ENCODE data around the gene TLCD2.
"Not testable (repeated sequence)": the region's sequence is repeated elsewhere in the genome, so short reads cannot be mapped to it uniquely, and the experiment has no call there.

Gene TLCD2

GRCh38 chr17:1709971-1710806 lies at the start of gene TLCD2:
Gene TLCD2, minus strand, starts transcription at chr17:1710377. Its CDS starts 135 bp downstream, at chr17:1710242.
- no peak for DNase-seq (ENCODE audit: low spot score)

DNA sequence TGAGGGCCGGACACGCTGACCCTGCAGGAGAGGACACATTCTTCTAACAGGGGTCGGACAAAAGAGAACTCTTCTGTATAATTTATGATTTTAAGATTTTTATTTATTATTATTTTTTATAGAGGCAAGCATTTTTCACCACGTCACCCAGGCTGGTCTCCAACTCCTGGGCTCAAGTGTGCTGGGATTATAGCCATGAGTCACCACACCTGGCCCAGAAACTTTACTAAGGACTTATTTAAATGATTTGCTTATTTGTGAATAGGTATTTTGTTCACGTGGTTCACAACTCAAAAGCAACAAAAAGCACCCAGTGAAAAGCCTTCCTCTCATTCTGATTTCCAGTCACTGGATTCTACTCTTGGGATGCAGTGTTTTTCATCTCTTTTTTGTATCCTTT lies 49.4 kb upstream of the TLCD2 start:
- no peak for DNase-seq (ENCODE audit: low spot score)

- DNase-seq (ENCODE audit: low spot score) = no peak
These were observed 48.6 kb upstream of the TLCD2 start for GRCh38 chr17:1758807-1759206.

- DNase-seq (ENCODE audit: low spot score) = no peak
These were observed 45.7 kb upstream of the TLCD2 start for GRCh38 chr17:1755827-1756262.

GRCh38 chr17:1755252-1755826 lies 45.2 kb upstream of the TLCD2 start:
- no peak for DNase-seq (ENCODE audit: low spot score)

DNA sequence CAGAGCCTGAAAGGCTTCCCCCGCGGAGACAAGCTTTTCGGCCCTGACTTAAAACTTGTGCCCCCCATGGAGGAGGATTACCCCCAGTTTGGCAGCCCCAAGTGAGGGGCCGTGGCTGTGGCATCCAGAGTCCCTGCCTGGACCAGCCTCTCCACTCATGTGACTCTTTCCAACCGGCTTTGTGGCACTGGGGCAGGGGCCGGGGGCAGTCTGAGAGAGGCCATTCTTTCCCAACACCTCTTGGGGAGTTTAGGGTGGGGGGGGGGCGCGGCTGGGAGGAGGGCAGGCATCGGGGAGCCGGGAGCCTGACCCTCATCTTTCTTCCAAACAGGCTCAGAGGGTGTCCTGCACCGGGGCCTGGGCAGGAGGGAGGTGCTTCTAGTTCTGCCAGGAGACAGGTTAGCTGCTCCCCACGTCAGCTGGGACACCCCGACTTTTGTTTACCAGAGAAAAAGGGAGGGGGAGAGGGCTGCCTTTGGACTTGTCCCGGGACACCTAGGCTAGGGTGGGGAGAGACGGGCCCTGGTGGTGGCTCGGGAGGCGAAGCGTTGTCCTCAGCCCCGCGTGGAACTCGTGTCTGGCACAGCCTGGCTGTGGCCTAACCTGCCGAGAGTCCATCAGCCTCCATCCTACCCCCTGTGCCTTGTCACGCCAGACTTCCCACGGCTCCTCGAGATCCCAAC lies 44.4 kb upstream of the TLCD2 start:
- no peak for DNase-seq (ENCODE audit: low spot score)

DNA sequence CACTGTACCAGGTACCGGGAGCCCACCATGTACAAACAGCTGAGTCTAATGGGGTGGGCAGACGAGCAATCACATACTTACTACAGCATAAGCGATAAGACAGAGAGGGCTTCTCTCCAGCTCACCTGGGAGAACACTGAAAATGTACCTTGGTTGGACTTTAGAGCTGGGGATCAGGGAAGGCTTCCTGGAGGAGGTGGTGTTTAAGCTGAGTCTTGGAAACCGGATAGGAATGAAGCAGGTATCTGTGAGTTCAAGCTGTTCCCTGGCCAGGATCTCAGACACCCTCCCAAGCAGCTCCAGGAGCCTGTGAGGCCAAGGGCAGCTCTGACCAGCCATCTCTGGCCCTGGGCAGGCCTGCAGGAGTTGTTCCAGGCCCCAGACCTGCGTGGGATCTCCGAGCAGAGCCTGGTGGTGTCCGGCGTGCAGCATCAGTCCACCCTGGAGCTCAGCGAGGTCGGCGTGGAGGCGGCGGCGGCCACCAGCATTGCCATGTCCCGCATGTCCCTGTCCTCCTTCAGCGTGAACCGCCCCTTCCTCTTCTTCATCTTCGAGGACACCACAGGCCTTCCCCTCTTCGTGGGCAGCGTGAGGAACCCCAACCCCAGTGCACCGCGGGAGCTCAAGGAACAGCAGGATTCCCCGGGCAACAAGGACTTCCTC lies 43.7 kb upstream of the TLCD2 start:
- DNase-seq (ENCODE audit: low spot score) = no peak

- DNase-seq (ENCODE audit: low spot score) = peak; percentile 11
These were observed 42.5 kb upstream of the TLCD2 start for GRCh38 chr17:1752425-1753262.

- DNase-seq (ENCODE audit: low spot score) = no peak
These were observed 40.5 kb upstream of the TLCD2 start for GRCh38 chr17:1750628-1751027.

DNA sequence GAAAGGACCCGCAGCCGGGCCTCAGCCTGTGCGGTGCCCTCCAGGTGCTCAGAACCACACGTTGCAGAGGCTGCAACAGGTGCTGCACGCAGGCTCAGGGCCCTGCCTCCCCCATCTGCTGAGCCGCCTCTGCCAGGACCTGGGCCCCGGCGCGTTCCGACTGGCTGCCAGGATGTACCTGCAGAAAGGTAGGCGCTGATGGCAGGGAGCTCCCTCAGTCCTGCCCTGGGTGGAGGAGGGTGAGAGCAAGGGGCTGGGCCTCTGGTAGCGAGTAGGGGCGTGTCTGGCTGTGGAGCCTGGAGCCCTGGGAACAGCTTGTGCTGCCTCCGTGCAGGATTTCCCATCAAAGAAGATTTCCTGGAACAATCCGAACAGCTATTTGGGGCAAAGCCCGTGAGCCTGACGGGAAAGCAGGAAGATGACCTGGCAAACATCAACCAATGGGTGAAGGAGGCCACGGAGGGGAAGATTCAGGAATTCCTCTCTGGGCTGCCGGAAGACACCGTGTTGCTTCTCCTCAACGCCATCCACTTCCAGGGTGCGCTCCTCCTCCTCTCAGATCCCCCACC lies 36.9 kb upstream of the TLCD2 start:
- no peak for DNase-seq (ENCODE audit: low spot score)

DNA sequence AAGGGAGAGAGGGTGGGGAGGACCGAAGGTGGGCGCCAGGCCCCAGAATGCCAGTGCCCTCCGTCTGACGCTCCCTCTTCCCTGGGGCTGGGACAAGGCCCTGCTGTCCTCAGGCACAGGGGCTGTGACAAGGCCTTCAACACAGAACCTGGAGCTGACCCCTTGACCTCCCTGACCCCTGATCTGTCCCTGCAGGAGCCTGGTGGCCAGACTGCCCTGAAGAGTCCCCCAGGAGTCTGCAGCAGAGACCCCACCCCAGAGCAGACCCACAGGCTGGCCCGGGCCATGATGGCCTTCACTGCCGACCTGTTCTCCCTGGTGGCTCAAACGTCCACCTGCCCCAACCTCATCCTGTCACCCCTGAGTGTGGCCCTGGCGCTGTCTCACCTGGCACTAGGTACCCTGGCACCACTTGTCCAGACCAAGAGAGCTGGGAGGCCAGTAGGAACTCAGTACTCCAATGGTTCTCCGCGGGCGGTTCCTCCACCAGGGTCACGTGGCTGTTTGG lies 35.4 kb upstream of the TLCD2 start:
- DNase-seq (ENCODE audit: low spot score) = no peak

GRCh38 chr17:1744551-1745512 lies 34.7 kb upstream of the TLCD2 start:
- no peak for DNase-seq (ENCODE audit: low spot score)

DNA sequence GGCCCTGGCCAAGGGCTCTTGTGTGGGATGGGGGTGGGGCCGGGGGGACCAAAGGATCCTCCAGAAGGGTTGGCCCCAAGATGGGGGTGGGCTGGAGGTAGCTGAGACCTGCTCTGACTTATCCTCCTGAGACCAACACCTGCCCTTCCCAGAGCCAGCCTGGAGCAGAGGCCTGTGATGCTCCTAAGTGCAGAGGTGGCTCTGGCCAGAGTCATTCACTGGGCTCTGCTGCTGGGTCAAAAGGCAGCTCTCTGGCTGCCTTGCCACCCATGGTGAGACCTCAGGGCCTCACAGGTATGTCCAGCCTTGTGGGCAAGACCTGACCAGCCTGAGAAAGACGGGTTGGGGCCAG lies 32.9 kb upstream of the TLCD2 start:
- no peak for DNase-seq (ENCODE audit: low spot score)

DNA sequence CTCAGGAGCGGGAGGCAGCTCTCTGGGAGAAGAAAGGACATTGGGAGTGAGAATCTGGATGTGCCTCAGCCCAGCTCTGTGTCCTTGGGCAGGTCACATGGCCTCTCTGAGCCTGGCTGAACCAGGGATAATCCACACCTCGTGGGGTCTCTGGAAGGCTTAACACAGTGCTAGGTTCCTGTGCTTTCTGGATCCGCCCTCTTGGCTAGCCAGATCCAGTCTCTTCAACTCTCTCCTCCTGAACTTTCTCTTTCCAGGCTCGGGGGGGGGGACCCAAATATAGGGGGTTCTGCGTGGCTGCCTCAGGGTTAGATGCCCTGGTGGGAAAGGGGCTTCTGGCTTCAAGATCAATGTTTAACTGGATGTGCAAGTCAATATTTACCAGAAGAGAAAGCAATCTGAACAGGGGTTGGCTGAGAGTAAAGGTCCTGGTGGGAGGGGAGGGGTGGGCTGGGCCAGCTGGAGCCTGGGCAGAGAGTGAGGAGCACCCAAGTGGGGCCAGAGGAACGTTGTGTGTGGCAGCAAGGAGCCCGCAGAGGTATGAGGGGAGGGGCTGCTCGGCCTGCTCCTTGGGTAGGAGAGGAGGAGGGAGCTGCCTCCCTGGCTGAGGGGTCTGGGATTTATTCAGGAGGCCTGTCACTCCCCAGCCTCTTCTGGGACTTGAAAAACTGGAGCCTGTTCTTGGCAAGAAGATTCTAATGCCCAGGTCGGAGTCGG lies 32.4 kb upstream of the TLCD2 start, which contains the start of gene SERPINF2:
Gene SERPINF2, plus strand, starts transcription at position 501 of the 717 bp plus-strand sequence. CDS start 2,125 bp downstream, outside the sequence.
- DNase-seq (ENCODE audit: low spot score) = no peak

GRCh38 chr17:1741899-1742298 lies 31.7 kb upstream of the TLCD2 start:
- DNase-seq (ENCODE audit: low spot score) = not testable (repeated sequence)

GRCh38 chr17:1737531-1738291 lies 27.5 kb upstream of the TLCD2 start:
- DNase-seq (ENCODE audit: low spot score) = no peak

- DNase-seq (ENCODE audit: low spot score) = no peak
These were observed 26.4 kb upstream of the TLCD2 start for GRCh38 chr17:1736348-1737281.
